RCC 7860 (cell line): Measurements from ENCODE around the gene AXDND1.
"Not testable (repeated sequence)": the region's sequence is repeated elsewhere in the genome, so short reads cannot be mapped to it uniquely, and the experiment has no call there.

Experiments
- DNase-seq: peaks from one replicate; pipeline ENCODE4 v3.0.0-alpha.2; 2015; ENCODE audit warnings: low spot score
- FAIRE-seq: peaks from 2 replicates; lab custom pipeline; 2012; peaks lifted over from hg19 to GRCh38; lab: Jason Lieb, UNC

AXDND1 gene

DNA sequence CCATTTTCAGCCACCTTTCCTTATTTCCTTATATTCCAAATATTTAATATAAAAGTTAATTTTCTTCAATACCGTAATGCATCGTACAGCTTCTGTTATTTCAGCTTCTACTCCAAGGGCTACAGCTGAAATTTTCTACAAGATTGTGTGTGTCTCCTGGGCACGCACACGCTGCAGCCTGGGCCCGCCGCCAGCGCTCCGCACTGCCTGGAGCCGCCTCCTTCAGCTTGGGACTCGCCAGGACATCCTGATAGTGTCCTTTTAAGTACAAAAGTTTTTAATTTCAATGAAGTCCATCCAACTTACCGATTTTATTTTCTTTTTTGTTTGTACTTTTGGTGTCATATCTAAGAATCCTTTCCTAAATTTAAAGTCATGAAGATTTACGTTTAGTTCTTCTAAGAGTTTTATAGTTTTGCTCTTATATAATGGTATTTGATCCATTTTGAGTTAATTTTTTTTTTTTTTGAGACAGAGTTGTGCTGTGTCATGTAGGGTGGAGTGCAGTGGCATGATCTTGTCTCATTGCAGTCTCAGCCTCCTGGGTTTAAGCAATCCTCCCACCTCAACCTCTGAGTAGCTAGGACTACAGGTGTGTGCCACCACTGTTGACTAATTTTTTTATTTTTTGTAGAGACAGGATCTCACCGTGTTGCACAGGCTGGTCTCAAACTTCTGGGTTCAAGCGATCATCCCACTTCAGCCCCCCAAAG is 82.8 kb downstream of the AXDND1 start:
- FAIRE-seq (no peak), DNase-seq (no peak)

DNA sequence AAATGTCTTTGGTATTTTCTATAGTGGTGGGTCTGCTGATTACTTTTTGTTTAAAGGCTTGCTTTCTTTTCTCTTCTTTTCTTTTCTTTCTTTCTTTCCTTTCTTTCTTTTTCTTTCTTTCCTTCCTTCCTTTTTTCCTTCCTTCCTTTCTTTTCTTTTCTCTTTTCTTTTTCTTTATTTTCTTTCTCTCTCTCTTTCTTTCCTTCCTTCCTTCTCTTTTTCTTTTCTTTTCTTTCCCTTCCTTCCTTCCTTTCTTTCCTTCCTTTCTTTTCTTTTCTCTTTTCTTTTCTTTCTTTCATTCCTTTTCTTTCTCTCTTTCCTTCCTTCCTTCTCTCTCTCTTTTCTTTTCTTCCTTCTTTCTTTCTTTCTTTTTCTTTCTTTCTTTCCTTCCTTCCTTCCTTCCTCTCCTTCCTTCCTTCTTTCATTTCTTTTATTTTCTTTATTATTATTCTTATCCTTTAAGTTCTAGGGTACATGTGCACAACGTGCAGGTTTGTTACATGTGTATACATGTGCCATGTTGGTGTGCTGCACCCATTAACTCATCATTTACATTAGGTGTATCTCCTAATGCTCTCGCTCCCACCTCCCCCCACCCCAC is 93.9 kb downstream of the AXDND1 start:
- FAIRE-seq, DNase-seq: not testable (repeated sequence)

DNA sequence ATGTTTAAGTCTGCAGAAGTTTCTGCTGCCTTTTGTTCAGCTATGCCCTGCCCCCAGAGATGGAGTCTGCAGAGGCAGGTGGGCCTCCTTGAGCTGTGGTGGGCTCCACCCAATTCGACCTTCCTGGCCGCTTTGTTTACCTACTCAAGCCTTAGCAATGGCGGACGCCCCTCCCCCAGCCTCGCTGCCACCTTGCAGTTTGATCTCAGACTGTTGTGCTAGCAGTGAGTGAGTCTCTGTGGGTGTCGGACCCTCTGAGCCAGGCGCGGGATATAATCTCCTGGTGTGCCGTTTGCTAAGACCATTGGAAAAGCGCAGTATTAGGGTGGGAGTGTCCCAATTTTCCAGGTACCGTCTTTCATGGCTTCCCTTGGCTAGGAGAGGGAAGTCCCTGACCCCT is 99.9 kb downstream of the AXDND1 start:
- not testable (repeated sequence) for FAIRE-seq, DNase-seq

DNA sequence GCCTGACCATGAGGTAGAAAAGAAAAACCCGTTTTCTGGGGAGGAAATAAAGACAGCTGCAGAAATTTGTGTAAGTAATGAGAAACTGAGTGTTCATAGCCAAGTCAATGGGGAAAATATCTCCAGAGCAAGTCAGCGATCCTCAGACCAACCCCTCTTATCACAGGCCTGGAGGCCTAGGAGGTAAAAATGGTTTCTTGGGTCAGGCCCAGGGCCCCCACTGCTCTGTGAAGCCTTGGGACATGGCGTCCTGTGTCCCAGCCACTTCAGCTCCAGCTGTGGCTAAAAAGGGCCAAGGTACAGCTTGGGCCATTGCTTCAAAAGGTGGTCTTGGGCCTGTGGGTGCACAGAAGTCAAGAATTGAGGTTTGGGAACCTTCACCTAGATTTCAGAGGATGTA is 108.9 kb downstream of the AXDND1 start:
- no peak for DNase-seq
- FAIRE-seq: no peak

DNA sequence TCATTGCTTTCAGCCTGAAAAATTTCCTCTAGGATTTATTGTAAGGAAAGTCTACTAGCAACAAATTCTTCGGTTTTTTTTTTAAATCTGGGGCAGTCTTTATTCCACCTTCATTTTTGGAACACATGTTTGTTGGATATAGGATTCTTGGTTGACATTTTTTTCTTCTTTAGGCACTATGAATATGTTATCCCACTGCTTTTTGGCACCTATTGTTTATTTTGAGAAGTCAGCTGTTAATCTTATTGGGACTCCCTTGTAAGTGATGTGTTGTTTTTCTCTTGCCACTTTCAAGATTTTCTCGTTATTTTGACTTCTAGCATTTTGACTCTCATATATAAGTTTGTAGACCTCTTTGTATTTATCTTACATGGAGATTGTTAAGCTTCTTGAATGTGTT is 110.7 kb downstream of the AXDND1 start:
- FAIRE-seq: no peak
- no peak for DNase-seq

DNA sequence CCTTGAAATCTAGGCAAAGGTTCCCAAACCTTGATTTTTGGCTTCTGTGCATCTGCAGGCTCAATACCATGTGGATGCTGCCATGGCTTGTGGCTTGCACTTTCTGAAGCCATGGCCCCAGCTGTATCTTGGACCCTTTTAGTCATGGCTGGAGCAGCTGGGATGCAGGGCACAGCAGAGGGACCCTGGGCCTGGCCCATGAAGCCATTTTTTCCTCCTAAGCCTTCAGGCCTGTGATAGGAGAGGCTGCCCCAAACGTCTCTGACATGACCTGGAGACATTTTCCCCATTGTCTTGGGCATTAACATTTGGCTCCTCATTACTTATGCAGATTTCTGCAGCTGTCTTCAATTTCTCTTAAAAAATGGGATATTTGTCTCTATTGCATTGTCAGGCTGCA is 112.6 kb downstream of the AXDND1 start:
- FAIRE-seq (no peak), DNase-seq (no peak)

DNA sequence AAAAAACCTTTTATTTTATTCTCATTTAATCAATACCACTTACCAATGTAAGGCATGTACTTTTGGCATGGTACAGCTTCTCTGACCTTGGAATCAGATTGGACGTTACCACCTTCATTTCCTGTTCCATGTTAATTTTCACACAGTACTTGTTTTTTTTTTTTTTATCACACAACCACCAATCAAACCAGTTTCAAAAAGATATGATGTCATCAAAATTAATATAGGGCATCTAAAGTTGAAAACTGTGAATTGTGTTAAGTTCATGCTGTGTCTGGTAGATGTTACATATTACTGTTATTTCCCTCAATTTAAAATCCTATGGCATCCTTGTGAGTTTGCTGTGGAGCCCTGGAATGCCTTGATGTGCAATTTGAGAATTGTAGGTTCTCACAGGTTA is 124.8 kb downstream of the AXDND1 start:
- no peak for FAIRE-seq

DNA sequence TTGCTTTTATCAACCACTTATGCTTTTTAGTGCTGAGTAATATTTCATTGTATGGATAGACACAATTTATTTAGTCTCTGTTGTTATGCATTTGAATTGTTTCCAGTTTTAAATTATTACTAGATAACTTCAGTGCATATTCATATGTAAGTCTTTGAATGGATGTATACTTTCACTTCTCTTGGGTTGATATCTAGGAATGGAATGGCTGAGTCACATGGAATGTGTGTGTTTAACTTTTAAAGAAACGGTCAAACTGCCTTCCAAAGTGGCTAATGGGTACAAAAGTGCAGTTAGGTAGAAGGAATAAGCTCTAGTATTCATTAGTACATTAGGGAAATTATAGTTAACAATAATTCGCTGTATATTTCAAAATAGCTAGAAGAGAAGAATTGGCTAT is 127.6 kb downstream of the AXDND1 start:
- no peak for FAIRE-seq

More for the DNA sequence above, 124.8 kb downstream of the AXDND1 start:
- no peak for DNase-seq

DNA sequence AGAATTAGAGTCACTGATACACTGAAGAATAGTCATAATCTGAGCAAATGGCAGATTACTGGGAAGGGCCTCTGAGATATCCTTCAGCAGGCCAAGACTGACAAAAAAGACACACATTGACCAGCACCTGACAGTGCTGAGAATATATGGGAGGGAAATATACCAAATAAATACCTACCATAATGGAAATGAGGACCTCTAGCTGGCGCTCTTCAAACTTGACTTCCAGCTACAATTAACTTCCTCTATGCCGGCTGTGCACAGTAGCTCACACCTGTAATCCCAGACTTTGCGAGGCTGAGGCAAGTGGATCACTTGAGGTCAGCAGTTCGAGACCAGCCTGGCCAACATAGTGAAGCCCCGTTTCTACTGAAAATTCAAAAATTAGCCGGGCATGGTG is 140.4 kb downstream of the AXDND1 start:
- FAIRE-seq (no peak), DNase-seq (no peak)

More for the DNA sequence above, 127.6 kb downstream of the AXDND1 start:
- peak; percentile 31 for DNase-seq

DNA sequence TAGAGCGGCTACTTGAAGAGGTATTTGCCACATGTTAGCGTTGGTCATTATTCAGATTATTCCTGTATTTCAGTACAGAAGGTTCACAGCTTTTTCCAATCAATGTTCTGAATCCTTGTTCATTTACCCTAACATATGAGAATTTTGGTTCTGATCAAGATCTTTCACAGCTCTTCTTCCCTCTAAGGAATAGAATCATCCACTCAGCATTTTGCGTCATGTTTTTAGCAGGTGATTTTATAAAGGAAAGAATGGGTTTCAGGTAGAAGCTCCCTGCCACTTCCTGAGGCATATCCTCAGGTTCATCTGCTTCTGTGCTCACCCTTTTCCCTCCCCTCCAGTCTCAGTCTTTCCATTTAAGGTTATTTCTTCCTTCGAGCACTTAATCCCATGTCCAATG is 143.6 kb downstream of the AXDND1 start:
- DNase-seq: no peak
- FAIRE-seq: no peak

DNA sequence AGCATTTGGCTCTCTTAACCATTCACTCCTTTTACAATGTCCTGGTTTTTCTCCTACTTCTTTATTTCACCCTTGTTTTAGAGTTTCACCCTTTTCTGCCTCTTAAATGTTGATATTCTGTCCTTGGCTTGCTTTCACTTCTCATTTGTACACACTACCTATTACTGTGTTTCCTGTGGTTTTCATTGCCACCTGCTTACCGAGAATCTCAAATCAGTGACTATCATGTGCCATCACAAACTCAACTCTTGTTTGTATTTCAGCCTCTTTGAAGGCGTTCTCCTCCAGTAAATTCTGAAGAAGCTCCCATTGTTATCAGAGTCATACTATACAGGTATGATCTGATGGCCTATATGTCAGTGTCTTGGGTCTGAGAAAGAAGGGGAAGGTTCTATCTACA is 144.3 kb downstream of the AXDND1 start:
- no peak for DNase-seq
- no peak for FAIRE-seq

DNA sequence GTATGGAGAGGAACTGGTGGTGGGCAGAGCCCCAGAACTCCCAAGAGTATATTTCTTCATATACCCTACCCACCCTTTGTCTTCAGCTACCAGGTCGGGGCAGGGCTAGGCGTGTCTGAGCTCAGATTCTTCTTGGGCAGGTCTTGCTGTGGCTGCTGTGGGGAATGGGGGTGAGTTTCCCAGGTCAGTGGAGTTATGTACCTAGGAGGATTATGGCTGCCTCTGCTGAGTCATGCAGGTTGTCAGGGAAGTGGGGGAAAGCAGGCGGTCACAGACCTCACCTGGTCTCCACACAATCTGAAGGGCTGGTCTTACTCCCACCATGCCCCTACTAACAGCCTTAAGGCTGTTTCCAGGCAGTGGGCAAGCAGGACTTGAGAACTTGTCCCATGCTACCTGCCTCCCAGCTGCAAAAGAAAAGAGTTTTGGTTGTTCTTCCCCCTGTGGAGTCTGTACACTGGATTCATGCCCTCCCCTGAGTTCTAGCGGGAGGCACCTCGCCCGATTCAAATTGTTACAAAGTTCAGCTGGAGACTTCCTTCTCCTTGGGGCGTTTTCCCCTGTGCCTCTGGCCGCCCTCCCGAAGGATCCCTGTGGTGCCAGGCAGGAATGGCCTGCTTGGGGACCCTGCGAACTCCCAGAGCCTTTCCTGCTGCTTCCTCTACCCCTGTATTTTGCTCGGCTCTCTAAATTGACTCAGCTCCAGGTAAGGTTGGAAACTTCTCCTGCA is 151.4 kb downstream of the AXDND1 start:
- FAIRE-seq: no peak

DNA sequence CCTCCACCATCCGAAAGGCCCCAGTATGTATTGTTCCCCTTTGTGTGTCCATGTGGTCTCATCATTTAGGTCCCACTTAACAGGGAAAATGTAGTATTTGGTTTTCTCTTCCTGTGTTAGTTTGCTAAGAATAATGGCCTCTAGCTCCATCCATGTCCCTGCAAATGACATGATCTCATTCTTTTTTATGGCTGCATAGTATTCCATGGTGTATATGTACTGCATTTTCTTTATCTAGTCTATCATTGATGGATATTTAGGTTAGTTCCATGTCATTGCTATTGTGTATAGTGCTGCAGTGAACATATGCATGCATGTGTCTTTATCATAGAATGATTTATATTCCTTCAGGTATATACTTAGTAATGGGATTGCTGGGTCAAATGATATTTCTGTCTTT is 152.8 kb downstream of the AXDND1 start:
- FAIRE-seq: not testable (repeated sequence)

More for the DNA sequence above, 151.4 kb downstream of the AXDND1 start:
- no peak for DNase-seq

DNA sequence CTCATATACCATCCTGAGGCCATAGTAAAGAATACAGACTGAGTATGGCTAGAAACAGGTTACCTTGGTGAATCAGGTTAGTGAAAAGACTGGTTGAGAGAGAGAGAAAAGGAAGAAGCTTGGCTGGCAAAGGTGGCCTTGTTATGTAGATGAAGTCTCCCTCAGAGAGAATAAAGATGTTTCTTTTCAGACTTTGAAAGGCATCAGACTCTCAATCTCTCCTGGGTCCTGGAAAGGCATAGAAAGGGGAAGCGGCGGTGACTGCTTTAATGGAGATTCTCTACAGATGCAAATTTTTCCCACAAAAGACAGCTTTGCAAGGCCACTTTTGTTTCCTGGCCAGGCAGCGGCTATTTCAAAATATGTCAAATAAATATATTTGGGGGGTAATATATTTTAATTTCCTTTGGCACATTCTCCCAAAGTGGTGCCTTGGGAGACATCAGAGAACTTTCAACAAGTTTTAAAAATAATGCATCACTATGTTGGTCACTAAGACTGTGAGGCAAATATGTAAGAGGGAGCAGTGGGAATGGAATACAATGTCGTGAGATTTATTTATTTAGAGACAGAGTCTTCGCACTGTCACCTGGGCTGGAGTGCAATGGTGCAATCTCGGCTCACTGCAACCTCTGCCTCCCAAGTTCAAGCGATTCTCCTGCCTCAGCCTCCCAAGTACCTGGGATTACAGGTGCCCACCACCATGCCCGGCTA is 163.9 kb downstream of the AXDND1 start:
- FAIRE-seq (no peak), DNase-seq (no peak)

More for the DNA sequence above, 152.8 kb downstream of the AXDND1 start:
- DNase-seq: not testable (repeated sequence)

DNA sequence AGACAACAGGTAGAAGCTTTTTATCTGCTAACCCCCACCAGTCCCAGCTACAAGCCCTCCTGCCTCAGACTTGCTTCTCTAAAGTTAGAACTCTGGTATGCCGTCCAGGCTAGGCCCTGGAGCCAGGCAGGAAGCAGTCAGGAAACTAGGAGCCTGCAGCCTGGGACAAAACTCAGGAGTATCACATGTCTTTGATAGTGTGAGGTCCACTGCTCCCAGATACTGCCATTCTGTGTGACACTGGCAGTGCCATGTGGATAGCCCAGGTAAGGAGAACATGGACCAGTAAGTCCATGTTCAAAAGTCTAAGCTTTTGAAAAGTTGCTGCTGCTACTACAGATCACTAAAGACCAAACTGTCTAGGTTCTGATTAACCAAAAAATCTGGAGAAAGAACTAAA is 164.6 kb downstream of the AXDND1 start:
- FAIRE-seq (no peak), DNase-seq (no peak)

DNA sequence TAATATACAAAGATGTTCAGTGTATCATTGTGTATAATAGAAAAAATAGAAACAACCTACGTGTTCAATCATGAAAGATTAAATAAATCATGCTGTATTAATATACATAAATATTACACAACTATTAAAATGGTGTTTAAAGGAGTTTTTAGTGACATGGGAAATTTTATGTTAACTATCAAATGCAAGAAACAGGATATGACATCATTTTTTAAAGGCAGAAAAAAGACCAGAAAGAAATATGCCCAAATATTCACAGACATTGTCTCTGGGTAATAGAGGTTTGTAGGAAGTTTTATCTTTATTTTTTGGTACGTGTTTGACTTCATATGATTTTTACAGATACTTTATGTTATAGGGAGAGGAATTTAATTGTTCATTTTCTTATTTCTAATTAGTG is 176.0 kb downstream of the AXDND1 start:
- no peak for FAIRE-seq
- DNase-seq: no peak

DNA sequence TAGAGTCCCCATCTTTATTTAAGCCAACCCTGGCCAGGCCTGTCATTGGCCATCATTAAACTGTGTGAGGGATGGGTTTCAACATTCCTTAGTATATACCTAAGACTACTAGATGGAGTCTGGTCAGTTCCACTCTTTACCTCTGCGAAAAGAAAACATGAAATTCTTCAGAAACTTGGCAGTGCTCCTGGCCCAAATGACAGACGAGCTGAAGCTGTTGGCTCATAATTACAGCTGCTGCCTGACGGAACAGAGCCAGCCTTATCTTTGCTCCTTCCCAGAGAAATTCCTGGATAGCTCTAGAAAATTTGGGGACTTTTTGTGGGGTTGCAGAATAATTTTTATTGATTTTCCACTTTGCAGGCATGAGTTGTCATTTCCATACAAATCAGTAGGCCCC is 179.6 kb downstream of the AXDND1 start:
- FAIRE-seq (no peak), DNase-seq (no peak)

DNA sequence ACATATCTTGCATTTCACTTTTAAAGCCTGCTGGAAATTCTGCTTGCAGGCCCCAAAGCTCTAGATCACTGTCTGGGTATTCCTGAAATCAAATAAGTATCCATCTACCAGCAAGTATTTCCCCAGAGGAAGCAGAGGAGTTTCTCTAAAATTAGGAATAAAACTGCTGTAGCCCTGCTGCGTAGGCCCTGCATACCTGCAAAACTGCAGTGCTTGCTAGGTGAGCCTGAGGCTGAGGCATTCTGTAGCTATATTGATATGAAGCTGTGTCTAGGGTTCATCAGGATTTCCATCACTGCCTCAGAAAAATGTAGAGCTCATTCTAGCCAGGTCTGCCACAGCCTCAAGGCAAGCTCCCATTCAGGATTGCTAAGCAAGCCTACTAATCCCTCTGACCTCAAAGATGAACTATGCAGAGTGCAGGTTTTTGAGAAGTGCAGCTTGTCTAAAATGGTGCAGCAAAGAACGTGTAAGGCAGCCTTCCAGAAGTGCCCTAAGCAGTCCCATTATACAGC is 181.3 kb downstream of the AXDND1 start:
- DNase-seq: no peak
- no peak for FAIRE-seq

DNA sequence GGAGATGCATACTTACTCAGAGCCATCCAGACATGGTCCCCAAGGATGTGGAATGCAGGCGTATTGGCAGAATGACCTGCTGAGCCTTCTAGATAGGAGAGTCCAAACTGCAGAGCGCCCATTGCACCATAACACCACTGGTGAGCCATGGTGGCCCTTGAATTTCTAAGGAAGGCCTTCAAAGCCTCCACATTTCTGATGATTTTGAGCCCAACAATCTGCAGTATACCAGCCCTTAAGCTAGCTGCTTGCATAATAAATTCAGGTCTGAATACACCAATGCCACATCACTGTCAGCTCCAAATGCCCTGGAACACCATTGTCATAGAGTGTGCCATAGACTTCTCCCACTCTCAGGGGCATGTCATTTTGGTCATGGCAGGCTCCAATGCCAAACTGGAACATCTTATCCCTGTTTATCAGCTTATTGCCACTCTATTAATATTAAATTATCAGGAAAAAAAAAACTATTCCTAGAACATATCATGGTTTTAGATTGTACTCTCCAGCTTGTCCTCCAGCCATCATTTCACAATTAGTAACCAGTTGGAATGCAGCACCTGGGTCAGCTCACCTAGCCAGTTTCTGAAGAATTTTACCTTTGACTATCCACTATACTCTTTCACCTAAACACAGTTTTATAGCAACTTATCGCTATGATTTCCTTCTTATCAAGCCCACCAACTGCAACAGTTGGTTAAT is 183.0 kb downstream of the AXDND1 start:
- FAIRE-seq (no peak), DNase-seq (no peak)

DNA sequence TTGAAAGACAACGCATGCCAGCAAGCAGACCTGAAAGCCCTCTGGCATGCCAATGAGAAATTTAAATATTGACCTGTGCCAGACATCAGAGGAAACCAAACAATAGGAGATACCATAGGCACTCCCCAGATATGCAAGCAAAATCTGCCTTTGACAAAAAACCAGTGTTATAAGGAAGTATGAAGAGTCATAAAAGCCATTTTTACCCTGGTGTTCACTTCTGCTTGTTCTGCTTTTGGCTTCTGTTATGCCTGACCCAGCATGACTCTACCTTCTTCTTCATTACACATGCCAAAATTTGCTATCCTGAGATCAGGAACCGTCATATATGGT is 183.6 kb downstream of the AXDND1 start:
- no peak for FAIRE-seq
- no peak for DNase-seq
